Caco-2 (cell line): Measurements from ENCODE around the gene DOK6. TPM values are rescaled to one million over a fixed set of nuclear protein-coding genes. Genes with fewer than 3 reads are reported as not detected.
"Not testable (repeated sequence)": the region's sequence is repeated elsewhere in the genome, so short reads cannot be mapped to it uniquely, and the experiment has no call there.

Experiments used
- BruUV-seq: library from RNA; stranded (reverse); fragments of 400-500 nt; replicated peaks from 2 replicates; lab custom pipeline; 2021; lab: Mats Ljungman, UMichigan
- CTCF ChIA-PET: fragments of 300-600 bp; sonication (Branson Sonifier 250); formaldehyde crosslinking; loops from one replicate; lab custom pipeline; 2022; ENCODE audit warnings: antibody characterized with exemption; lab: Charles Lee
- POLR2A ChIA-PET: fragments of 300-600 bp; sonication (Branson Sonifier 250); formaldehyde crosslinking; loops from one replicate; lab custom pipeline; 2022; ENCODE audit warnings: antibody characterized with exemption; lab: Charles Lee
- DNase-seq, 2 experiments: peaks; one replicate each; pipeline versions ENCODE4 v3.0.0 to v3.0.0-alpha.2; 2020 to 2022
- H3K27me3 ChIP-seq: replicated peaks from 2 replicates; pipeline ENCODE4 v1.6.0; 2011; ENCODE audit warnings: low read length; ENCODE audit not compliant: control insufficient read depth, insufficient read depth
- H3K36me3 ChIP-seq: 2 replicates; pipeline ENCODE4 v1.5.1; 2011; ENCODE audit warnings: low read length; ENCODE audit not compliant: control insufficient read depth, insufficient read depth
- H3K4me1 ChIP-seq: fragments of 250-450 bp; sonication (Bioruptor Pico); 2 replicates; pipeline ENCODE4 v1.5.1; 2020; ENCODE audit warnings: mild to moderate bottlenecking
- H3K4me3 ChIP-seq: 2 replicates; pipeline ENCODE4 v1.5.1; 2011; ENCODE audit warnings: low read depth, mild to moderate bottlenecking, control low read depth, low read length
- H3K9me3 ChIP-seq: fragments of 250-450 bp; sonication (Bioruptor Pico); 2 replicates; pipeline ENCODE4 v1.5.1; 2020; ENCODE audit warnings: mild to moderate bottlenecking, moderate library complexity
- H3K27ac Mint-ChIP-seq: one replicate; pipeline ENCODE4 v1.8.0; 2022; ENCODE audit warnings: mixed read lengths; ENCODE audit not compliant: unreplicated experiment
- H3K27me3 Mint-ChIP-seq: one replicate; pipeline ENCODE4 v1.8.0; 2022; ENCODE audit warnings: mixed read lengths; ENCODE audit not compliant: insufficient read depth, unreplicated experiment
- H3K36me3 Mint-ChIP-seq: one replicate; pipeline ENCODE4 v1.8.0; 2022; ENCODE audit warnings: mild to moderate bottlenecking, mixed read lengths; ENCODE audit not compliant: insufficient read depth, unreplicated experiment
- H3K4me1 Mint-ChIP-seq: one replicate; pipeline ENCODE4 v1.8.0; 2022; ENCODE audit warnings: low read depth, mixed read lengths; ENCODE audit not compliant: unreplicated experiment
- H3K4me3 Mint-ChIP-seq: one replicate; pipeline ENCODE4 v1.8.0; 2022; ENCODE audit warnings: mild to moderate bottlenecking, moderate library complexity, mixed read lengths; ENCODE audit not compliant: unreplicated experiment
- H3K9me3 Mint-ChIP-seq: one replicate; pipeline ENCODE4 v1.8.0; 2022; ENCODE audit warnings: mixed read lengths; ENCODE audit not compliant: unreplicated experiment
- intact Hi-C: fragments of 100-400 bp; cut with micrococcal nuclease; formaldehyde crosslinking; loops from one replicate; pipeline ENCODE4 v1.10.0; 2022; ENCODE audit not compliant: unreplicated experiment
- total RNA-seq: library from RNA; stranded (reverse); gene quantifications from 2 replicates; pipeline ENCODE4 v1.2.3, GENCODE V29; 2022
- TF ChIP-seq, protein P1 (sequence below), 2 experiments: fragments of 200-600 bp in 1 of 2; IDR thresholded peaks; 1 replicate in 1 of 2; 2 replicates in 1 of 2; pipeline versions ENCODE4 v1.5.1 to v1.8.0; 2011 to 2022; ENCODE audit warnings: antibody characterized with exemption in 1 of 2, control low read depth in 1 of 2, inconsistent platforms in 1 of 2, low read depth in 1 of 2, low read length in 1 of 2, mild to moderate bottlenecking in 1 of 2, moderate library complexity in 1 of 2; ENCODE audit not compliant: insufficient read depth in 1 of 2, severe bottlenecking in 1 of 2, unreplicated experiment in 1 of 2

Gene DOK6
- total RNA-seq, 1 experiment from 2014 or later: not detected

DNA sequence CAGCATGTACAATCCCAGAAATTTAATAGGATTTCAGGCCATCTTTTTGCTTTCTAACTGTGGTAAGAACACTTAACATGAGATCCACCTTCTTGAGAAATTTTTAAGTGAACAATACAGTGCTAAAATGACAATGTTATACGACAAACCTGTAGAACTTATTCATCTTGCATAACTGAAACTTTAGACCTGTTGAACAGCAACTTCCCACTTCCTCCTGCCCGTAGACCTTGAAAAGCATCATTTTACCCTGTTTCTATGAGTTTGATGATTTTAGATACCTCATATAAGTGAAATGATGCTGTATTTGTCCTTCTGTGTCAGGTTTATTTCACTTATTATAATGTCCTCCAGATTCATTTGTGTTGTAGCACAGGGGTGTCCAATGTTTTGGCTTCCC, 418.8 kb downstream of the DOK6 start:
- intact Hi-C loops: no loop called here
- Mint-ChIP-seq H3K4me1 (no peaks in the 10 kb centered on the region), H3K36me3 (no peaks in the 10 kb centered on the region), H3K9me3 (no peaks in the 10 kb centered on the region), H3K27ac (no peak overlapping the region), H3K27me3 (no peaks in the 10 kb centered on the region), H3K4me3 (no peak overlapping the region)
- CTCF ChIA-PET: no interaction called here
- Histone ChIP-seq H3K27me3 (no peaks in the 10 kb centered on the region), H3K4me1 (no peaks in the 10 kb centered on the region), H3K4me3 (no peak overlapping the region), H3K9me3 (no peaks in the 10 kb centered on the region), H3K36me3 (no peaks in the 10 kb centered on the region)
- BruUV-seq: no TSS peak
- no peak for DNase-seq
- TF ChIP-seq, protein P1, sequence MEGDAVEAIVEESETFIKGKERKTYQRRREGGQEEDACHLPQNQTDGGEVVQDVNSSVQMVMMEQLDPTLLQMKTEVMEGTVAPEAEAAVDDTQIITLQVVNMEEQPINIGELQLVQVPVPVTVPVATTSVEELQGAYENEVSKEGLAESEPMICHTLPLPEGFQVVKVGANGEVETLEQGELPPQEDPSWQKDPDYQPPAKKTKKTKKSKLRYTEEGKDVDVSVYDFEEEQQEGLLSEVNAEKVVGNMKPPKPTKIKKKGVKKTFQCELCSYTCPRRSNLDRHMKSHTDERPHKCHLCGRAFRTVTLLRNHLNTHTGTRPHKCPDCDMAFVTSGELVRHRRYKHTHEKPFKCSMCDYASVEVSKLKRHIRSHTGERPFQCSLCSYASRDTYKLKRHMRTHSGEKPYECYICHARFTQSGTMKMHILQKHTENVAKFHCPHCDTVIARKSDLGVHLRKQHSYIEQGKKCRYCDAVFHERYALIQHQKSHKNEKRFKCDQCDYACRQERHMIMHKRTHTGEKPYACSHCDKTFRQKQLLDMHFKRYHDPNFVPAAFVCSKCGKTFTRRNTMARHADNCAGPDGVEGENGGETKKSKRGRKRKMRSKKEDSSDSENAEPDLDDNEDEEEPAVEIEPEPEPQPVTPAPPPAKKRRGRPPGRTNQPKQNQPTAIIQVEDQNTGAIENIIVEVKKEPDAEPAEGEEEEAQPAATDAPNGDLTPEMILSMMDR (IDR thresholded peaks at IDR 0.05; ENCODE audit: insufficient read depth in 1 of 2, low read depth in 1 of 2, low read length in 1 of 2, severe bottlenecking in 1 of 2, unreplicated experiment in 1 of 2): no peak
- POLR2A ChIA-PET: no interaction called here

DNA sequence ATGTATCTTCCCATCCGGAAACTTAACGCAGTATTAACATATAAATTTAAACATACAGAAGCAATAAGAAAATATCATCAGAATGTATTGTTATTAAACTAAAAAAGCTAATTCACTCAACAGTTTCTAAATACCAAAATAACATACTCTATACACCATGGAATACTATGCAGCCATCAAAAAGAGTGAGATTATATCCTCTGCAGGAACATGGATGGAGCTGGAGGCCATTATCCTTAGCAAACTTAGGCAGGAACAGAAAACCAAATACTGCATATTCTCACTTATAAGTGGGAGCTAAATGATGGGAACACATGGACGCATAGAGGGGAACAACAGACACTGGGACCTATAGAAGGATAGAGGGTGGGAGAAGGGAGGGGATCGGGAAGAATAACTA, 419.9 kb downstream of the DOK6 start:
- POLR2A ChIA-PET: no interaction called here
- Histone ChIP-seq H3K27me3 (no peaks in the 10 kb centered on the region), H3K4me3 (no peak overlapping the region), H3K4me1 (no peaks in the 10 kb centered on the region), H3K9me3 (no peaks in the 10 kb centered on the region), H3K36me3 (no peaks in the 10 kb centered on the region)
- no peak overlapping the region for H3K4me3 Mint-ChIP-seq
- BruUV-seq: no TSS peak
- CTCF ChIA-PET: no interaction called here
- no peaks in the 10 kb centered on the region for H3K9me3 Mint-ChIP-seq
- H3K36me3 Mint-ChIP-seq: no peaks in the 10 kb centered on the region
- no peak overlapping the region for H3K27ac Mint-ChIP-seq
- TF ChIP-seq, protein P1 (IDR thresholded peaks at IDR 0.05; ENCODE audit: insufficient read depth in 1 of 2, low read depth in 1 of 2, low read length in 1 of 2, severe bottlenecking in 1 of 2, unreplicated experiment in 1 of 2): no peak
- intact Hi-C loops: no loop called here
- DNase-seq: no peak
- H3K4me1 Mint-ChIP-seq: no peaks in the 10 kb centered on the region
- H3K27me3 Mint-ChIP-seq: no peaks in the 10 kb centered on the region

DNA sequence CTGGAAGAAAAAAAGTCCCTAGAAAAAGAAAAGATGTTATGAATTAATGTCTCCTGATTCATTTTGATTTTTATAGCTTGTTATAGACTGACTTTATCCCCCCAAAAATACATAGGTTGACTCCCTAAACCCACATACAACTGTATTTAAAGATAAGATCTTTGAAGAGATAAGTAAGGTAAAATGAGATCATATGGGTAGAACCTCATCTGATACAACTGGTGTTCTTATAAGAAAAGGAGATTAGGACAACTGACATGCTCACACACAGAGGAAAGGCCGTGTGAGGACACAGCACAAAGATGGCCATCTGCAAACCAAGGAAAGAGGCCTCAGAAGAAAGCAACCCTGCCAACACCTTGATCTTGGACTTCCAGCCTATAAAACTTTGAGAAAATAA, 429.5 kb downstream of the DOK6 start:
- no peaks in the 10 kb centered on the region for H3K9me3 Mint-ChIP-seq
- H3K27ac Mint-ChIP-seq: no peak overlapping the region
- no peaks in the 10 kb centered on the region for H3K4me1 Mint-ChIP-seq
- intact Hi-C loops: no loop called here
- no peaks in the 10 kb centered on the region for H3K36me3 Mint-ChIP-seq
- BruUV-seq: no TSS peak
- H3K4me1 ChIP-seq: no peaks in the 10 kb centered on the region
- H3K4me3 ChIP-seq: no peak overlapping the region
- no peak overlapping the region for H3K4me3 Mint-ChIP-seq
- DNase-seq: no peak
- no peaks in the 10 kb centered on the region for H3K27me3 Mint-ChIP-seq
- ChIA-PET CTCF (no interaction called here), POLR2A (no interaction called here)
- no peaks in the 10 kb centered on the region for H3K36me3 ChIP-seq
- TF ChIP-seq, protein P1 (IDR thresholded peaks at IDR 0.05; ENCODE audit: insufficient read depth in 1 of 2, low read depth in 1 of 2, low read length in 1 of 2, severe bottlenecking in 1 of 2, unreplicated experiment in 1 of 2): no peak
- no peaks in the 10 kb centered on the region for H3K9me3 ChIP-seq
- H3K27me3 ChIP-seq: no peaks in the 10 kb centered on the region

DNA sequence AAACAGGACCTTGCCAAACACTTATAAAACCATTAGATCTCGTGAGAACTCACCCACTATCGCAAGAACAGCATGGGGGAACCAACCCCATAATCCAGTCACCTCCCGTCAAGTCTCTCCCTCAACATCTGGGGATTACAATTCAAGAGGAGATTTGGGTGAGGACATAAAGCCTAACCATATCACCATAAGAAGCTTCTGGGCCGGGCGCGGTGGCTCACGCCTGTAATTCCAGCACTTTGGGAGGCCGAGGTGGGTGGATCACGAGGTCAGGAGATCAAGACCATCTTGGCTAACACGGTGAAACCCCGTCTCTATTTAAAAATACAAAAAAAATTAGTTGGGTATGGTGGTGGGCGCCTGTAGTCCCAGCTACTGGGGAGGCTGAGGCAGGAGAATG, 434.3 kb downstream of the DOK6 start:
- H3K27me3 Mint-ChIP-seq, H3K4me3 Mint-ChIP-seq, H3K27me3 ChIP-seq, H3K27ac Mint-ChIP-seq, H3K4me3 ChIP-seq, H3K36me3 ChIP-seq, BruUV-seq, intact Hi-C loops, H3K4me1 Mint-ChIP-seq, H3K9me3 Mint-ChIP-seq, H3K4me1 ChIP-seq, H3K9me3 ChIP-seq, H3K36me3 Mint-ChIP-seq, DNase-seq, CTCF ChIA-PET, POLR2A ChIA-PET: not testable (repeated sequence)
